Measurements from ENCODE around the gene VDAC1. TPM values are rescaled to one million over a fixed set of nuclear protein-coding genes. Genes with fewer than 3 reads are reported as not detected.
A peak's percentile ranks its signal among the peaks of the same experiment; 100 is the strongest.

VDAC1 gene, protein sequence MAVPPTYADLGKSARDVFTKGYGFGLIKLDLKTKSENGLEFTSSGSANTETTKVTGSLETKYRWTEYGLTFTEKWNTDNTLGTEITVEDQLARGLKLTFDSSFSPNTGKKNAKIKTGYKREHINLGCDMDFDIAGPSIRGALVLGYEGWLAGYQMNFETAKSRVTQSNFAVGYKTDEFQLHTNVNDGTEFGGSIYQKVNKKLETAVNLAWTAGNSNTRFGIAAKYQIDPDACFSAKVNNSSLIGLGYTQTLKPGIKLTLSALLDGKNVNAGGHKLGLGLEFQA
- total RNA-seq (247 and 253 TPM in 2 replicates), polyA plus RNA-seq (82.8 and 116 TPM in 2 replicates), polyA minus RNA-seq (75.6 and 82.9 TPM in 2 replicates), Bru-seq, nascent RNA (percentile 92 among the genes with signal in this experiment), BruChase-seq, experiment 1, labeled RNA remaining after a 6-hour chase (percentile 97 among the genes with signal in this experiment), BruChase-seq, experiment 2, labeled RNA remaining after a 2-hour chase (percentile 92 among the genes with signal in this experiment)
- polyA plus RNA-seq (2011; cell fraction: cytosol; rRNA removed), result 186 and 212 TPM in 2 replicates
- polyA plus RNA-seq (2011; cell fraction: nucleus; rRNA removed), result 103 and 138 TPM in 2 replicates
- 253 and 326 TPM in 2 replicates for polyA plus RNA-seq (2012)
- 81.1 TPM for polyA minus RNA-seq (2011; cell fraction: cytosol; rRNA and poly(A)+ RNA removed)
- polyA minus RNA-seq (2011; cell fraction: nucleus; rRNA and poly(A)+ RNA removed), result 39.8 and 53.0 TPM in 2 replicates
- long read RNA-seq, transcript VDAC1-202 (9 exons, 1,807 nt), result minor isoform, 94 of 741 reads
- long read RNA-seq, transcript VDAC1-201 (9 exons, 1,953 nt), result minor isoform, 11 of 741 reads
- long read RNA-seq, transcript VDAC1-203 (9 exons, 1,873 nt), result major isoform, 547 of 741 reads
- long read RNA-seq, transcript VDAC1-207 (4 exons, 635 nt), result minor isoform, 7 of 741 reads
- long read RNA-seq, partial matches to known transcripts, result 25 of 741 reads
- long read RNA-seq, other reads (novel, unspliced or antisense), result 53 of 741 reads

DNA sequence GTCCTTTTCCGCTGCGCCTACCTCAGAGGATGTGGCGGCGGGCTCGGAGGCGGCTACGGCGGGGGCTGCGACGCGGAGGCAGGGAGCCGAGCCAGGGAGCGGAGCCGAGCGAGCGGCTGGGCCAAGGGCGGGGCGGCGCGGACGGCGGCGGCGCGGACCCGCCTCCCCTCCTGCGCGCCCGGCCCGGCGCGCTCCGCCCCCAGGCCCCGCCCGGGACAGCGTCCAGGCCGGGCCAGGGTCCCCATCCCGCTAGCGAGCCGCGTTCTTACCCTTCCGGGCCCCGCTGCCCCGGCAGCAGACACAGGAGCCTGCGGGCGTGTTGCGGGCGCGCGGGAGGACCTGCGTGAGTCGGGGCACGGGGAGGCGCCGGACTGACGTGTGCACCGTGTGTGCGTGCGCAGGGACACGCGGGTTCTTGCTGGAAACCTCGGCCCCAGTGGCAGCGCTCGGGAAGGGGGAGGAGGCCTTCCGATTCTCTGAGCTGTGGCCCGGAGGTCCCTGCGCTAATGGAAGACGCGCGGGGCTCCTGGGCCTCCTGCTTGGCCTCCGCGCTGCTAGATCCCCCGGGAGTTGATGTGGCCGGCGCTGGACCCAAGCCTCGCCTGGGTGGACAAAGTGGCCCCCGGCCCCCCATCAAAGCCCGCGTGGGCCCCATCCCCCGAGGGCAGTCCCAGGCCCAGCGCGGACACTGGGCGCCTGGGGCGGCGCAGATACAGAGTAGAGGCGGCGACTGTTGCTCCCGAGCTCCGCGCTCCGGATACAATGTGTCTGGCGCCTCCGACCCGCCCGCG, at the start of gene VDAC1:
VDAC1 (minus strand) TSS at position 350 of the 791 bp plus-strand sequence. CDS start 11,963 bp downstream, outside the sequence.
- Histone ChIP-seq H3K9me3 (replicated peaks; ENCODE audit: control insufficient read depth, insufficient read depth, low read length) (no peaks in the 10 kb centered on the region), H2AFZ (ENCODE audit: low read depth, low read length) (peak within 1 kb of the TSS; percentile 73), H3K9ac (replicated peaks; ENCODE audit: extremely low read depth, insufficient read depth, low read length) (peak within 1 kb of the TSS; percentile 95), H3K9me1 (replicated peaks; ENCODE audit: control insufficient read depth, extremely low read depth, insufficient read depth, low read length) (no peaks in the 10 kb centered on the region), H3K4me1 (ENCODE audit: control insufficient read depth, extremely low read depth, insufficient read depth, low read length) (peaks cover 21% of the 10 kb centered on the region), H4K20me1 (replicated peaks; ENCODE audit: control insufficient read depth, extremely low read depth, insufficient read depth, low read length) (no peaks in the 10 kb centered on the region), H3K27ac (ENCODE audit: insufficient read depth, low read depth, low read length) (peak within 1 kb of the TSS; percentile 93), H3K27me3 (ENCODE audit: control insufficient read depth in 2 of 2, insufficient read depth in 2 of 2, low read length in 2 of 2) (no peaks in the 10 kb centered on the region), H3K79me2 (ENCODE audit: control insufficient read depth, insufficient read depth, low read length) (peaks cover 54% of the 10 kb centered on the region), H3K4me3 (replicated peaks in 1 of 3; ENCODE audit: insufficient read depth in 1 of 3, low read depth in 1 of 3, low read length in 3 of 3) (peak within 1 kb of the TSS; percentile 48 to 95 (median 95)), H3K4me2 (ENCODE audit: insufficient read depth, low read length) (peak within 1 kb of the TSS; percentile 92), H3K36me3 (ENCODE audit: control insufficient read depth in 2 of 2, extremely low read depth in 1 of 2, insufficient read depth in 2 of 2, low read length in 2 of 2) (peaks cover 0 to 7% of the 10 kb centered on the region in 2 experiments)
- TSS peak; percentile 70 for BruUV-seq (replicated peaks)
- CTCF ChIA-PET, result interaction anchor here (0.6 to 3.0 kb wide), 8 partner anchors 8 to 40 kb away, joined by 4 to 43 read pairs (median 6); no protein-coding TSS in a partner anchor
- POLR2A ChIA-PET, result interaction anchor here (0.5 to 1.3 kb wide), 3 partner anchors 12 to 953 kb away, joined by 3 to 5 read pairs (median 3); partner anchors contain the start of gene HSPA4
- FAIRE-seq (peak; percentile 82), DNase-seq (ENCODE audit: low read depth, low spot score) (peak; percentile 85)
- peak; percentile 88 for TF ChIP-seq POLR2A (IDR thresholded peaks at IDR 0.05; ENCODE audit: low read depth, low read length)
- TF ChIP-seq, protein P1, sequence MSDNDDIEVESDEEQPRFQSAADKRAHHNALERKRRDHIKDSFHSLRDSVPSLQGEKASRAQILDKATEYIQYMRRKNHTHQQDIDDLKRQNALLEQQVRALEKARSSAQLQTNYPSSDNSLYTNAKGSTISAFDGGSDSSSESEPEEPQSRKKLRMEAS (IDR thresholded peaks at IDR 0.05; ENCODE audit: insufficient read depth, insufficient read length), result peak; percentile 34
- peak; percentile 73 for TF ChIP-seq POLR2AphosphoS5 (IDR thresholded peaks at IDR 0.05; ENCODE audit: insufficient read depth, low read depth, low read length)
- no peak for TF ChIP-seq MYC (IDR thresholded peaks at IDR 0.05; ENCODE audit: low read depth, low read length)
- no peak for TF ChIP-seq FOS (IDR thresholded peaks at IDR 0.05; ENCODE audit: borderline replicate concordance, insufficient read depth, low read length)
- TF ChIP-seq GATA2 (IDR thresholded peaks at IDR 0.05; ENCODE audit: insufficient read depth, insufficient read length, low read depth, low read length), result no peak
- TF ChIP-seq, protein P2, sequence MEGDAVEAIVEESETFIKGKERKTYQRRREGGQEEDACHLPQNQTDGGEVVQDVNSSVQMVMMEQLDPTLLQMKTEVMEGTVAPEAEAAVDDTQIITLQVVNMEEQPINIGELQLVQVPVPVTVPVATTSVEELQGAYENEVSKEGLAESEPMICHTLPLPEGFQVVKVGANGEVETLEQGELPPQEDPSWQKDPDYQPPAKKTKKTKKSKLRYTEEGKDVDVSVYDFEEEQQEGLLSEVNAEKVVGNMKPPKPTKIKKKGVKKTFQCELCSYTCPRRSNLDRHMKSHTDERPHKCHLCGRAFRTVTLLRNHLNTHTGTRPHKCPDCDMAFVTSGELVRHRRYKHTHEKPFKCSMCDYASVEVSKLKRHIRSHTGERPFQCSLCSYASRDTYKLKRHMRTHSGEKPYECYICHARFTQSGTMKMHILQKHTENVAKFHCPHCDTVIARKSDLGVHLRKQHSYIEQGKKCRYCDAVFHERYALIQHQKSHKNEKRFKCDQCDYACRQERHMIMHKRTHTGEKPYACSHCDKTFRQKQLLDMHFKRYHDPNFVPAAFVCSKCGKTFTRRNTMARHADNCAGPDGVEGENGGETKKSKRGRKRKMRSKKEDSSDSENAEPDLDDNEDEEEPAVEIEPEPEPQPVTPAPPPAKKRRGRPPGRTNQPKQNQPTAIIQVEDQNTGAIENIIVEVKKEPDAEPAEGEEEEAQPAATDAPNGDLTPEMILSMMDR (IDR thresholded peaks at IDR 0.05; ENCODE audit: extremely low read depth in 1 of 2, insufficient read depth in 1 of 2, low read depth in 1 of 2, low read length in 2 of 2), result no peak
- TF ChIP-seq JUN (IDR thresholded peaks at IDR 0.05; ENCODE audit: borderline replicate concordance, insufficient read depth, insufficient read length, low read depth), result no peak
- TF ChIP-seq EZH2 (IDR thresholded peaks at IDR 0.05; ENCODE audit: borderline replicate concordance, low read depth, low read length, severe bottlenecking), result no peak
- dilution Hi-C loops (cut with MboI; ENCODE audit: extremely low pct_ligation_motif_present, low sequenced_read_pairs) (no loop called here), intact Hi-C loops (cut with micrococcal nuclease) (loop anchor here (2.0 kb wide), 2 partner anchors 34 to 36 kb away; partner anchors contain the start of gene C5orf15)

All from endothelial cell of umbilical vein (primary cell).